PC-3 (cell line): Measurements from ENCODE around the gene SLX1A.

Experiments
- EZH2 ChIP-seq: fragments of 300-600 bp; sonication (generic); IDR thresholded peaks from one replicate; pipeline ENCODE4 v1.6.1; 2017; ENCODE audit warnings: antibody characterized with exemption, mild to moderate bottlenecking, low read length; ENCODE audit not compliant: unreplicated experiment
- EZH2phosphoT487 ChIP-seq: fragments of 300-600 bp; sonication (generic); IDR thresholded peaks from 2 replicates; pipeline ENCODE4 v1.6.1; 2018; ENCODE audit warnings: mild to moderate bottlenecking, antibody characterized with exemption, low read length, borderline replicate concordance
- TF ChIP-seq, protein P1 (sequence below): fragments of 300-600 bp; sonication (generic); conservative IDR thresholded peaks from 2 replicates; pipeline ENCODE4 v1.5.1; 2017; ENCODE audit warnings: antibody characterized with exemption, low read depth, mild to moderate bottlenecking, low read length

- TF ChIP-seq, protein P1, sequence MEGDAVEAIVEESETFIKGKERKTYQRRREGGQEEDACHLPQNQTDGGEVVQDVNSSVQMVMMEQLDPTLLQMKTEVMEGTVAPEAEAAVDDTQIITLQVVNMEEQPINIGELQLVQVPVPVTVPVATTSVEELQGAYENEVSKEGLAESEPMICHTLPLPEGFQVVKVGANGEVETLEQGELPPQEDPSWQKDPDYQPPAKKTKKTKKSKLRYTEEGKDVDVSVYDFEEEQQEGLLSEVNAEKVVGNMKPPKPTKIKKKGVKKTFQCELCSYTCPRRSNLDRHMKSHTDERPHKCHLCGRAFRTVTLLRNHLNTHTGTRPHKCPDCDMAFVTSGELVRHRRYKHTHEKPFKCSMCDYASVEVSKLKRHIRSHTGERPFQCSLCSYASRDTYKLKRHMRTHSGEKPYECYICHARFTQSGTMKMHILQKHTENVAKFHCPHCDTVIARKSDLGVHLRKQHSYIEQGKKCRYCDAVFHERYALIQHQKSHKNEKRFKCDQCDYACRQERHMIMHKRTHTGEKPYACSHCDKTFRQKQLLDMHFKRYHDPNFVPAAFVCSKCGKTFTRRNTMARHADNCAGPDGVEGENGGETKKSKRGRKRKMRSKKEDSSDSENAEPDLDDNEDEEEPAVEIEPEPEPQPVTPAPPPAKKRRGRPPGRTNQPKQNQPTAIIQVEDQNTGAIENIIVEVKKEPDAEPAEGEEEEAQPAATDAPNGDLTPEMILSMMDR, result no peak
- TF ChIP-seq EZH2phosphoT487 (no peak), EZH2 (no peak)
Measured at GRCh38 chr16:30186444-30186781, 7.3 kb upstream of the SLX1A start.
